CD4-positive, alpha-beta T cell treated with Interleukin-15 for 1 hour (primary cell): Measurements from ENCODE around the gene HAL.
"Not testable (repeated sequence)": the region's sequence is repeated elsewhere in the genome, so short reads cannot be mapped to it uniquely, and the experiment has no call there.

Experiments used
- DNase-seq: peaks from one replicate; pipeline ENCODE4 v3.0.0-alpha.2; 2020

HAL gene

DNA sequence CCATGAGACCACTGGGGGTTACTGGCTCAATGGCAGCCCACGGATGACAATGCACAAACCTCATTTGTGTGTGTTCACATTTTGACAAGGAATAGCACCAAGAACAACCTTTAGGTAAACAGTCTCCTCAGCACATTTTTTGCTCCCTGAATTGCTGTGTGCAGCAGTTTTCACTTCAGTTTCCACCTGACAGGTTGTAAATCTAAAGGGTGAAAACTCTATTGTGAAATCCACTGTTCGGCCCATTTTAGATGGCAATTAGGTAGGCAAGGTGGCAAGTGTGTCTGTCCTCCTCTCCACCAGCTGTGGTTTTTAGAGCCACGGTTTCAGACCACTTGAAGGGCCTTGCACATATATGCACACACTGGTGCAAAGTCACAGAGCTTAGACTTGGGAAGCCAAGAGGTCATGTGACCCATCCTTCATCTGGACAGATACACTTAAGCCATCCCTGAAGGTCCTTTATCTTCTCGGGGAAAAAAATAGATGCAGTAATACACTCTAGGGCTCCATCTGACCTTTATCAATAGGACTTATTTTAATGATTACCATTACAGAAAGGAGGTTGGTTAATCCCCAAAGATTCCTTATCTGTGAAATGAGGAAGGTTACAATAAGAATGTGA is 23.2 kb downstream of the HAL start:
- no peak for DNase-seq

DNA sequence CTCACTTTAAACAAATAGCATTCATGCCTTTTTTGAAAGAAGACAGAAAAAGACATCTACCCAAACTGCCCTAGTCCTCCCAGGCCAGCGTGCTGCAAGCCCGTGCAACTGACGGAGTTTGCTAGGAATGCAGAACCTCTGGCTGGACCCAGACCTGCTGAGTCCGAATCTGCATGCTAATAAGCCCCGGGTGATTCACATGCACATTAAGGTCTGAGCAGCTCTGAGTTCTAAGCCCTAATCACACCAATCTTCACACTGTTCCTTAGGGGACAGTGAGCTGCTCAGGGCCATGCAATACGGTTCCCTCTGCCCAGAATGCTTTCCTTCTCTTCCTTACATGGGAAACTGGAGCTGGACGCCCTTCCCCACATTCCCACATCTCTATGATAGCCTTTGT is 25.2 kb downstream of the HAL start:
- no peak for DNase-seq

- DNase-seq, result not testable (repeated sequence)
These were observed 27.0 kb downstream of the HAL start for GRCh38 chr12:95969116-95969515.

DNA sequence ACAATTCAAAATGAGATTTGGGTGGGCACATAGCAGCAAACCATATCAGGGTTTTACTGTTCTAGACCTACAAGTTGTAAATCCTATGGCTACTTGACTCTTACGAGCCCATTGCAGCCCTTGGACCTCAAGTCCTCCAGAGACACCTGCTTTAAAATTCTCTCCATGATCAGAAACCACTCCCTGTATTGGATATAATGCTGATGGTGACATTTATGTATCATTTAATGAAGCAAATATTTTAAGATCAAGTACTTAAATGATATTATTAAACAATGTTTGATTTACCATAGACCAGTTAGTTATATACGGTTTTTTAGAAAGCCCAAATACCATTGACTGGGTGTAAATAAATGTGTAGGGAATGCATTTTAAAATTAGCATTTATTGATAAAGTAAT is 28.8 kb downstream of the HAL start:
- DNase-seq, result no peak

GRCh38 chr12:95966287-95966870 is 29.8 kb downstream of the HAL start:
- no peak for DNase-seq

- no peak for DNase-seq
These were observed 33.0 kb downstream of the HAL start for GRCh38 chr12:95963096-95963495.

DNA sequence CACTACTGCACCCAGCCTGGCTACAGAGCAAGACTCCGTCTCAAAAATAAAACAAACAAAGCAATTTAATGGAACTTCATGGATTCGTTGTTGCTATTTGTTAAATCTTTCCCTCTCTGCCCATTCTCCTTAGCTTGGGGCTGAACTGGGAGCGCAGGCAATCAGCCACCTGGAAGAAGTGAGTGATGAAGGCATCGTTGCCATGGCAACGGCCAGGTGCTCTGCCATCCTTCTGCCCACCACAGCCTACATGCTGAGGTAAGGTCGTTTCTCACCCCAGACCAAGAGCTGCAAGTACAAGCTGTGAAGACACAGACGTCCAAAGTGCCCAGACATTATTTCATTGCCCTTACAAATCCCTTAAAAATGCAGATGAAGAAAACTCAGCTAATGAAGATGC is 33.9 kb downstream of the HAL start:
- DNase-seq, result no peak

- DNase-seq, result no peak
These were observed 35.9 kb downstream of the HAL start for GRCh38 chr12:95960241-95960640.

GRCh38 chr12:95959107-95959506 is 37.0 kb downstream of the HAL start:
- DNase-seq, result no peak

- DNase-seq, result no peak
These were observed 39.5 kb downstream of the HAL start for GRCh38 chr12:95956557-95957145.

DNA sequence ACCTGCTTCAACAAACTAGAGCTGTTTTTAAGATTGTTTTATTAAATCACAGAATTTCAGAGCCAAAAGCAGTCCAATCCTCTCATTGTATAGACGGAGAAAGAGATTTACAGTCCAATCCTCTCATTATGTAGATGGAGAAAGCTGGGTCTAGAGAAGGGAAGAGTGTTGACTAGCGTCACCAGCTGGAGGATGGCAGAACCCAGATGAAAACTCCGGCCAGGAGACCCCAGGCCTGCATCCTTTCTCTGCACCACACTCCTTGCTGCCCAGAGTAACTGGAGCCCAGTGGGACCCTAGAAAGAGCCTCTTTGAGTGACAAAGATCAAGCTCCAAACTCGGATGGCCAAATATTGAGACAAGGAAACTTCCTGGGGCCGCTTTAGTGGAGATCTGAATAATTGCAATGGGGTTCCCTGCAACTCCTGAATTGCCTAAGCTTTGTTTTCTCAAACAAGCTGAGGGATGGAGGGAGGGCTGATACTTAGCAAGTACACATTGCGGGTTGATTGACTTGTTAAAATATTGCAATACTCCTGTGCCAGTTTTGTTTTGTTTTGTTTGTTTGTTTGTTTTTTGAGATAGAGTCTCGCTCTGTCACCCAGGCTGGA is 40.5 kb downstream of the HAL start:
- no peak for DNase-seq

- DNase-seq, result no peak
These were observed 43.1 kb downstream of the HAL start for GRCh38 chr12:95953000-95953399.

DNA sequence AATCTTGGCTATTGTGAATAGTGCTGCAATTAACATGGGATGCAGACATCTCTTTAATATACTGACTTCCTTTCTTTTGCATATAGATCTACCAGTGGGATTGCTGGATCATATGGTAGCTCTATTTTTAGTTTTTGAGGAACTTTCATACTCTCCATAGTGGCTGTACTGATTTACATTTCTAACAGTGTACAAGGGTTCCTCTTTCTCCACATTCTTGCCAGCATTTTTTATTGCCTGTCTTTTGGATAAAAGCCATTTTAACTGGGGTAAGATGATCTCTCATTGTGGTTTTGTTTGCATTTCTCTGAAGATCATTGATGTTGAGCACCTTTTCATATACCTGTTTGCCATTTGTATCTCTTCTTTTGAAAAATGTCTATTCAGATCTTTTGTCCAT is 44.6 kb downstream of the HAL start:
- no peak for DNase-seq

DNA sequence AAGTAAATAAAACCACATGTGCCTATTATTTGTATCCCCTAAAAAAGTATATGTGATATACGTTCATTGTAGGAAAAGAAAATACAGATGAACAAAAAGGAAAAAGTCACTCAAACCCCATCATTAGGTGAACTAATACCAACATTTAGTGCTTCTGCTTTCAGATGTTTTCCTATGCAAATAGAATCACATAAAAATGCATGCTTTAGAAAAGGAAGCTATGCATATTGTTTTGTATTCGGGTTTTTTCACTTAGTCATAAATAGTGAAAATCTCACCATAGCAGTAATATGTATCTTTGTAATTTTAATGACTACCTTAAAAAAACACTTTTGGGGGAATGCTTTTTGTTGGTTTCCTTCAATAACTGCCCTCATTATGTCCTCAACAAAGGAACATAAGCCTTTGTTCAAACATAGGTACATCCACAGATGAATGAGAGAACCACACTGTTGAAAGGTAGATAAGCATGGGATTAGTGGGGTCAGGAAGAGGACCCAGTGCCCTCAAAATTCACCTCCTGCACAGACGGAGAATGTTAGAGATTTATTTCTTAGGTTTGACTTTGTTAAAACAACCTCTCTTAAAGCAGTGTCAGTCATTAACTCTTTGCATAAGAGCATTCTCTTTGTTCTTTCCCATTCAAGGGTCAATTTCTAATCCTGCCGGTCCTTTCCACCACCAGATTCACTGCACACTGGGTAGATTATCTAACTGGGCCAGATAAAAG is 46.5 kb downstream of the HAL start:
- DNase-seq, result no peak

DNA sequence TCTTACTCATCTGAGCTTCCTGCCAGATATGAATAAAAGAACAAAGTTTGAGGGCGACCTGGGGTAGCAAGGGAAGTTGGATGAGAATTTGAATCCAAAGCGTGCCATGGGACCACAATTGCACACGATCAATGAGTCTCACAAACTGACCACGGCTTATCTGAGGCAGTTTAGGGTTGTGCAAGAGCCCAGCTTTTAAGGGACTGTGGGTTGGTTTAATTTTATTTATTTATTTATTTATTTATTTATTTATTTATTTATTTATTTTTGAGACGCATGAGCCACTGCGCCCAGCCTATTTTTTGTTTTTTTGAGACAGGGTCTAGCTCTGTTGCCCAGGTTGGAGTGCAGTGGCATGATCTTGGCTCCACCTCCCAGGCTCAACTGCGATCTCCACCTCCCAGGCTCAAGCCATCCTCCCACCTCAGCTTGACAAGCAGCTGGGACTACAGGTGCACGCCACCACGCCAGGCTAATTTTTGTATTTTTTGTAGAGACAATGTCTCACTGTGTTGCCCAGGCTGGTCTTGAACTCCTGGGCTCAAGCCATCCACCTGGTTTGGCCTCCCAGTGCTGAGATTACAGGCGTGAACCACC is 51.9 kb downstream of the HAL start:
- DNase-seq, result no peak

DNA sequence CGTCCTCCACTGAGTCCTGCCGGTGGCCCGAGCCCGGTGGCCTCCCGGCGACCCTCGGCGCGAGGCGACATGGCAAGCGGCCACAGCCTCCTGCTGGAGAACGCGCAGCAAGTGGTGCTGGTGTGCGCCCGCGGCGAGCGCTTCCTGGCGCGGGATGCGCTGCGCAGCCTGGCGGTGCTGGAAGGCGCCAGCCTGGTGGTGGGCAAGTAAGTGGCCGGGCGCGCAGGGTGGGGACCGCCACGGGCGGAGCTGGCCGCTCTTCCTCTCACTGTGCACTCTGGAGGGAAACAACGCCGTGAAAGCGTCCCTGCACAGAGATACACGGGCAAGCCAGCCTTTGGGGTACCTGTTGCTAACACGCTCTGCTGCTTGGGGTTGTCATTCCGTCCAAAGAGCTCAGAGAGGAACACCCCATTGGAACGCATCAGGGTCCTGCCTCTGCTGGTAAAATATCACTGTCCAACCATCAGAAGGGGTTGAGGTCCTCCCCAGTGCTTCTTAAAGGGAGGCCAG is 52.8 kb downstream of the HAL start, which contains the start of gene AMDHD1:
Gene AMDHD1 (plus strand): TSS at position 2 of the 513 bp plus-strand sequence. CDS start 68 bp downstream, at position 70.
- DNase-seq, result peak; percentile 43

GRCh38 chr12:95942524-95943329 is 53.4 kb downstream of the HAL start, which contains the start of gene CCDC38:
TSS of gene CCDC38 (minus strand) at chr12:95942614. CDS start at chr12:95936509, 6,105 bp downstream.
- peak; percentile 83 for DNase-seq

DNA sequence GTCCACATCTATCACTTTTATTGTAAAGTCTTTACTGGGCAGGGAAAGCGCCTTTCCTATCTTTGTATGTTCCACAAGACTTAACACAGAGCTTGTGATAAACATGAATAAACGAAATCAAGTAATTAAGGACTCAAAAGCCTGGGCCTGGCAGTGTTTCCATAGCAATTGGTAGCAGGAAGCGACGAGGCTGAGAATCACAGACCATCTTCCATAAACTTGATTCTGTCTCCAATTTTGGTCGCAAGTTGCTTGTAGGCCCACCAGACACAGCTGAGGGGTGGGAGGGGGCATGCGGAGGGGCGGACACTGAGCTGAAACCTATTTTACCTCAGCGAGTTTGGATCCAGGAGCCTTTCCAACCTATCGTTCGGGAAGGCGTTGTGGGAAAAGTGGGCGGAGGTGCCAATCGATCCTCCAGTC is 54.0 kb downstream of the HAL start:
- no peak for DNase-seq

GRCh38 chr12:95940514-95940913 is 55.6 kb downstream of the HAL start:
- DNase-seq, result no peak
